SK-N-SH (cell line): ENCODE measurements around the gene TESK1. TPM values are rescaled to one million over a fixed set of nuclear protein-coding genes. Genes with fewer than 3 reads are reported as not detected.
A peak's percentile ranks its signal among the peaks of the same experiment; 100 is the strongest.

Experiments
- CTCF ChIA-PET: fragments of 300-600, 350-600 bp; formaldehyde crosslinking; extraction: SDS; loops from one replicate; lab custom pipeline; 2021; lab: Yijun Ruan, JAX
- POLR2A ChIA-PET: fragments of 350-600 bp; sonication (Branson Sonifier 250); formaldehyde crosslinking; extraction: SDS; loops from one replicate; lab custom pipeline; 2020; ENCODE audit warnings: antibody characterized with exemption, inconsistent platforms; lab: Yijun Ruan, JAX
- DNase-seq: peaks from one replicate; pipeline ENCODE4 v3.0.0; 2012
- H2AFZ ChIP-seq: fragments of 200-600 bp; sonication (generic); 2 replicates; pipeline ENCODE4 v1.8.1; 2016; ENCODE audit warnings: antibody characterized with exemption, mild to moderate bottlenecking, low read depth
- H3F3A ChIP-seq: fragments of 200-600 bp; sonication (generic); replicated peaks from 2 replicates; pipeline ENCODE3; 2016; ENCODE audit warnings: antibody characterized with exemption, mild to moderate bottlenecking; ENCODE audit not compliant: insufficient read depth
- H3K27ac ChIP-seq, 2 experiments: fragments of 200-500 bp in 1 of 2; fragments of 200-600 bp in 1 of 2; sonication (Bioruptor generic) in 1 of 2; sonication (generic), shearing (Covaris generic) in 1 of 2; 2 replicates each; pipeline versions ENCODE4 v1.5.1 to v1.6.1; 2014 to 2016; ENCODE audit warnings: low read depth in 2 of 2, inconsistent platforms in 1 of 2, low read length in 1 of 2, mild to moderate bottlenecking in 1 of 2, mixed read lengths in 1 of 2
- H3K27me3 ChIP-seq: fragments of 200-600 bp; sonication (generic), shearing (Covaris generic); 2 replicates; pipeline ENCODE4 v1.6.1; 2016; ENCODE audit warnings: mixed run types; ENCODE audit not compliant: insufficient read depth
- H3K36me3 ChIP-seq, 2 experiments: fragments of 200-500 bp in 1 of 2; fragments of 200-600 bp in 1 of 2; sonication (Bioruptor generic) in 1 of 2; sonication (generic) in 1 of 2; replicated peaks in 1 of 2; 2 replicates each; pipeline versions ENCODE3 to v1.5.1; 2014 to 2016; ENCODE audit warnings: low read length in 1 of 2, mild to moderate bottlenecking in 1 of 2; ENCODE audit not compliant: insufficient read depth in 2 of 2, control insufficient read depth in 1 of 2
- H3K4me1 ChIP-seq, 2 experiments: fragments of 200-500 bp in 1 of 2; fragments of 200-600 bp in 1 of 2; sonication (Bioruptor generic) in 1 of 2; sonication (generic), shearing (Covaris generic) in 1 of 2; 2 replicates each; pipeline versions ENCODE4 v1.5.1 to v1.6.1; 2014 to 2016; ENCODE audit warnings: low read depth in 1 of 2, low read length in 1 of 2, mixed run types in 1 of 2; ENCODE audit not compliant: insufficient read depth in 2 of 2, control insufficient read depth in 1 of 2
- H3K4me2 ChIP-seq: fragments of 200-600 bp; sonication (generic), shearing (Covaris generic); 2 replicates; pipeline ENCODE4 v1.6.1; 2017; ENCODE audit warnings: mixed run types
- H3K4me3 ChIP-seq, 2 experiments: fragments of 200-500 bp in 1 of 2; fragments of 200-600 bp in 1 of 2; sonication (Bioruptor generic) in 1 of 2; sonication (generic), shearing (Covaris generic) in 1 of 2; 2 replicates each; pipeline versions ENCODE4 v1.5.1 to v1.8.1; 2014 to 2016; ENCODE audit warnings: low read depth in 2 of 2, inconsistent platforms in 1 of 2, low read length in 1 of 2, mild to moderate bottlenecking in 1 of 2, mixed read lengths in 1 of 2, moderate library complexity in 1 of 2
- H3K79me2 ChIP-seq: fragments of 200-600 bp; sonication (generic); 2 replicates; pipeline ENCODE4 v1.8.1; 2017; ENCODE audit warnings: mild to moderate bottlenecking; ENCODE audit not compliant: insufficient read depth
- H3K9ac ChIP-seq: fragments of 200-600 bp; sonication (generic); 2 replicates; pipeline ENCODE4 v1.6.1; 2017; ENCODE audit warnings: mixed run types
- H3K9me2 ChIP-seq: fragments of 200-600 bp; sonication (generic); 2 replicates; pipeline ENCODE4 v1.6.1; 2017; ENCODE audit warnings: mixed run types
- H3K9me3 ChIP-seq: fragments of 200-600 bp; sonication (generic); 2 replicates; pipeline ENCODE4 v1.6.1; 2017; ENCODE audit warnings: mixed run types, mild to moderate bottlenecking, moderate library complexity
- H4K20me1 ChIP-seq: fragments of 200-600 bp; sonication (generic); 2 replicates; pipeline ENCODE4 v1.6.1; 2017; ENCODE audit warnings: mild to moderate bottlenecking, mixed run types; ENCODE audit not compliant: insufficient read depth
- CTCF ChIP-seq: fragments of 200-600 bp; sonication (generic); IDR thresholded peaks from 2 replicates; pipeline ENCODE4 v1.6.1; 2017; ENCODE audit warnings: antibody characterized with exemption, mild to moderate bottlenecking, moderate library complexity
- FOSL2 ChIP-seq: IDR thresholded peaks from 2 replicates; pipeline ENCODE4 v1.4.0; 2012; ENCODE audit warnings: low read depth, mild to moderate bottlenecking, moderate library complexity, borderline replicate concordance
- FOXJ3 ChIP-seq: sonication (generic); formaldehyde crosslinking; IDR thresholded peaks from 2 replicates; pipeline ENCODE4 v1.5.1; 2020; ENCODE audit warnings: mild to moderate bottlenecking, missing genetic modification reagents
- REST ChIP-seq: IDR thresholded peaks from 2 replicates; pipeline ENCODE4 v1.6.1; 2012; ENCODE audit warnings: mild to moderate bottlenecking, low read depth, low read length, moderate library complexity
- RFX5 ChIP-seq: IDR thresholded peaks from 2 replicates; pipeline ENCODE4 v1.6.1; 2012; ENCODE audit warnings: mild to moderate bottlenecking, improper control_type of control experiment, low read length
- TEAD4 ChIP-seq: IDR thresholded peaks from 2 replicates; pipeline ENCODE4 v1.4.0; 2012; ENCODE audit warnings: mild to moderate bottlenecking, borderline replicate concordance; ENCODE audit not compliant: insufficient read depth
- ZBTB33 ChIP-seq: IDR thresholded peaks from 2 replicates; pipeline ENCODE4 v1.4.0; 2012; ENCODE audit warnings: low read depth, borderline replicate concordance
- WGBS: methylation state at CpG from one replicate; pipeline ENCODE4 v1.1.6; 2017; ENCODE audit warnings: low lambda C conversion rate; 5-methylcytosine and 5-hydroxymethylcytosine counted together
- polyA plus RNA-seq, 3 experiments: library from polyadenylated mRNA; depleted of rRNA; stranded (reverse); fragments of >200 nt; gene quantifications; 2 replicates each; pipeline ENCODE4 v1.2.3, GENCODE V29; 2012
- TF ChIP-seq, protein P1 (sequence below): fragments of 150-350 bp; IDR thresholded peaks from 2 replicates; pipeline ENCODE4 v1.6.1; 2017; ENCODE audit warnings: antibody characterized with exemption, low read length, low read depth, borderline replicate concordance
- TF ChIP-seq, protein P2 (sequence below): IDR thresholded peaks from 2 replicates; pipeline ENCODE4 v1.4.0; 2012; ENCODE audit warnings: low read depth

TESK1 gene
- polyA plus RNA-seq, 1 of the 3 experiments (the other 2 are of a cell fraction) = 26.0 TPM

- TF ChIP-seq CTCF (peak; percentile 74), ZBTB33 (no peak), FOXJ3 (CRISPR knock-in tag) (peak; percentile 63; the same call in 1 of the 2 replicates), RFX5 (no peak), TEAD4 (no peak)
- TF ChIP-seq, protein P1, sequence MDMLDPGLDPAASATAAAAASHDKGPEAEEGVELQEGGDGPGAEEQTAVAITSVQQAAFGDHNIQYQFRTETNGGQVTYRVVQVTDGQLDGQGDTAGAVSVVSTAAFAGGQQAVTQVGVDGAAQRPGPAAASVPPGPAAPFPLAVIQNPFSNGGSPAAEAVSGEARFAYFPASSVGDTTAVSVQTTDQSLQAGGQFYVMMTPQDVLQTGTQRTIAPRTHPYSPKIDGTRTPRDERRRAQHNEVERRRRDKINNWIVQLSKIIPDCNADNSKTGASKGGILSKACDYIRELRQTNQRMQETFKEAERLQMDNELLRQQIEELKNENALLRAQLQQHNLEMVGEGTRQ = no peak
- TF ChIP-seq, protein P2, sequence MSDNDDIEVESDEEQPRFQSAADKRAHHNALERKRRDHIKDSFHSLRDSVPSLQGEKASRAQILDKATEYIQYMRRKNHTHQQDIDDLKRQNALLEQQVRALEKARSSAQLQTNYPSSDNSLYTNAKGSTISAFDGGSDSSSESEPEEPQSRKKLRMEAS = no peak
Measured at GRCh38 chr9:35646533-35647265, 41.6 kb downstream of the TESK1 start (continued).

- H3K9ac ChIP-seq = no peak overlapping the region
- H3K4me3 ChIP-seq = no peak overlapping the region
- no peaks in the 10 kb centered on the region for H3K36me3 ChIP-seq
- H3K9me3 ChIP-seq = no peaks in the 10 kb centered on the region
- no peak for DNase-seq
- ChIA-PET POLR2A (no interaction called here), CTCF (interaction anchor here (3.8 to 5.7 kb wide), 3 partner anchors 8 to 46 kb away, joined by 25 to 86 read pairs (median 32); partner anchors contain the start of genes CCDC107 and RMRP)
- H3K4me2 ChIP-seq = no peak overlapping the region
- no peak overlapping the region for H3K27ac ChIP-seq
- TF ChIP-seq, protein P1 = no peak
- TF ChIP-seq FOSL2 = no peak
- TF ChIP-seq REST = no peak
- TF ChIP-seq, all 33 proteins: peak for 0
- Histone ChIP-seq H4K20me1 (no peaks in the 10 kb centered on the region), H3K79me2 (no peaks in the 10 kb centered on the region), H3K9me2 (no peaks in the 10 kb centered on the region), H3K4me1 (peaks cover 6 to 7% of the 10 kb centered on the region in 2 experiments; a peak in 2 of 4 replicates), H3K27me3 (no peaks in the 10 kb centered on the region), H3F3A (peaks cover 6% of the 10 kb centered on the region), H2AFZ (peak overlapping the region; percentile 37; the same call in 1 of the 2 replicates)
- 87% methylated on average over 19 of the region's 26 CpGs for WGBS
Measured at GRCh38 chr9:35649431-35650340, 44.6 kb downstream of the TESK1 start.
